Bronchial epithelial cell (primary cell): ENCODE results near the gene TBL1X. TPM values are rescaled to one million over a fixed set of nuclear protein-coding genes. Genes with fewer than 3 reads are reported as not detected.

Experiments
- DNase-seq: peaks from one replicate; pipeline ENCODE4 v3.0.0-alpha.2; 2010; ENCODE audit warnings: low read depth
- FAIRE-seq: peaks from 2 replicates; lab custom pipeline; 2011; peaks lifted over from hg19 to GRCh38; lab: Jason Lieb, UNC
- H3K27me3 ChIP-seq: 2 replicates; pipeline ENCODE4 v1.5.1; 2011; ENCODE audit warnings: low read length; ENCODE audit not compliant: control insufficient read depth, insufficient read depth
- H3K36me3 ChIP-seq: 2 replicates; pipeline ENCODE4 v1.5.1; 2011; ENCODE audit warnings: low read length; ENCODE audit not compliant: control insufficient read depth, insufficient read depth
- H3K4me3 ChIP-seq: 2 replicates; pipeline ENCODE4 v1.5.1; 2011; ENCODE audit warnings: mild to moderate bottlenecking, low read depth, low read length, control low read depth
- total RNA-seq: library from RNA; depleted of rRNA; stranded (reverse); fragments of >200 nt; gene quantifications from 2 replicates; pipeline ENCODE4 v1.2.1, GENCODE V29; 2014
- TF ChIP-seq, protein P1 (sequence below): IDR thresholded peaks from 2 replicates; pipeline ENCODE4 v1.5.1; 2011; ENCODE audit warnings: mild to moderate bottlenecking, moderate library complexity, low read length, control low read depth, inconsistent platforms; ENCODE audit not compliant: insufficient read depth, severe bottlenecking

TBL1X gene
- total RNA-seq, 1 donor from 2014 or later, result 14.2 TPM

DNA sequence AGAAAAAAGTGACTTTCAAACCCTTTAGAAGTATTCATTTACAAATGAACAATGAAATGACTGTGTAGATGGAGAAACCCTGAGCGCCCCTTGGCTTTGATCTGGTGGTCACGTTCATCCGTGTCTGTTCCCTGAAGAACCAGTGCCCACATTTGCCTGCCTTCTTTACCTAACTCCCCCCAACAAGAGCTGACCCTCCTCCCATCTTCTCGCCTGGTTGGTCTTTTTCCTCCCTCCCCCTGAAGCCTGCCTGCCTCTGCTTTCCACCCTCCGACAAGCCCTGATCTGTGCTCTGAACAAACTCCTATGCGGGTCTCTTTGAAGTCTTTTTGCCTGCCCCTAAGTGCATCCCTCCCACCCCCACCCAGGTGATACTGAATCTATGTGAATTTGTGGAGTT is 18.5 kb downstream of the TBL1X start:
- Histone ChIP-seq H3K27me3 (no peaks in the 10 kb centered on the region), H3K4me3 (no peak overlapping the region), H3K36me3 (no peaks in the 10 kb centered on the region)
- FAIRE-seq, result no peak
- no peak for DNase-seq
- TF ChIP-seq, protein P1, sequence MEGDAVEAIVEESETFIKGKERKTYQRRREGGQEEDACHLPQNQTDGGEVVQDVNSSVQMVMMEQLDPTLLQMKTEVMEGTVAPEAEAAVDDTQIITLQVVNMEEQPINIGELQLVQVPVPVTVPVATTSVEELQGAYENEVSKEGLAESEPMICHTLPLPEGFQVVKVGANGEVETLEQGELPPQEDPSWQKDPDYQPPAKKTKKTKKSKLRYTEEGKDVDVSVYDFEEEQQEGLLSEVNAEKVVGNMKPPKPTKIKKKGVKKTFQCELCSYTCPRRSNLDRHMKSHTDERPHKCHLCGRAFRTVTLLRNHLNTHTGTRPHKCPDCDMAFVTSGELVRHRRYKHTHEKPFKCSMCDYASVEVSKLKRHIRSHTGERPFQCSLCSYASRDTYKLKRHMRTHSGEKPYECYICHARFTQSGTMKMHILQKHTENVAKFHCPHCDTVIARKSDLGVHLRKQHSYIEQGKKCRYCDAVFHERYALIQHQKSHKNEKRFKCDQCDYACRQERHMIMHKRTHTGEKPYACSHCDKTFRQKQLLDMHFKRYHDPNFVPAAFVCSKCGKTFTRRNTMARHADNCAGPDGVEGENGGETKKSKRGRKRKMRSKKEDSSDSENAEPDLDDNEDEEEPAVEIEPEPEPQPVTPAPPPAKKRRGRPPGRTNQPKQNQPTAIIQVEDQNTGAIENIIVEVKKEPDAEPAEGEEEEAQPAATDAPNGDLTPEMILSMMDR, result no peak

DNA sequence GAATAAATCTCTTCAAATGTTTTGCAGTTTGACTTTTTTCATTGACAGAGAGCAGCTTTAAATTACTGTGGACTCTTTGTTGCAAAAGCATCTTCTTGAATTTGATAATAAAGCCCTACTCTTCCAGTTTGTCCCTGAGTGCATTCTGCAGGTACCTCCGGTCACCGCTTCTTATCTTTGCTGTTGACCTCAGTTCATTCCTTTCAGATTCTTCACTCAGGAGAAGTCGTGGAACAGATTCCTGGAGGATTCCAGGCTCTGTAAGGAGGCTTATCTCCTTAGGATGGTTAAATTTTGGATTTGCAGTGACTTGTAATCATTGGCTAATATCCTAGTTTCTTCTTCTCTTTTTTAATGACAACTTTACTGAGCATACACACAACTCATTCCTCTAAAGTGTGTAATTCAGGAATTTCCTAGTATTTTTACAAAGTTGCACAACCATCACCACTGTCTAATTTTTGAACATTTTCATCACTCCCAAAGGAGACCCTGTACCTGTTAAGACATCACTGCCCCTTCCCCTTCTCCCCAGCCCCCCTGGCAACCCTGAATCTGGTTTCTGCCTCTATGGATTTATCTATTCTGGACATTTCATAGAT is 22.0 kb downstream of the TBL1X start:
- H3K36me3 ChIP-seq, result no peaks in the 10 kb centered on the region
- H3K4me3 ChIP-seq, result no peak overlapping the region
- no peak for FAIRE-seq
- H3K27me3 ChIP-seq, result no peaks in the 10 kb centered on the region
- DNase-seq, result no peak
- TF ChIP-seq, protein P1, result no peak

GRCh38 chrX:9488586-9488985 is 23.7 kb downstream of the TBL1X start:
- TF ChIP-seq, protein P1, result no peak
- DNase-seq (no peak), FAIRE-seq (peak; percentile 36)
- no peaks in the 10 kb centered on the region for H3K27me3 ChIP-seq
- H3K4me3 ChIP-seq, result no peak overlapping the region
- H3K36me3 ChIP-seq, result no peaks in the 10 kb centered on the region

DNA sequence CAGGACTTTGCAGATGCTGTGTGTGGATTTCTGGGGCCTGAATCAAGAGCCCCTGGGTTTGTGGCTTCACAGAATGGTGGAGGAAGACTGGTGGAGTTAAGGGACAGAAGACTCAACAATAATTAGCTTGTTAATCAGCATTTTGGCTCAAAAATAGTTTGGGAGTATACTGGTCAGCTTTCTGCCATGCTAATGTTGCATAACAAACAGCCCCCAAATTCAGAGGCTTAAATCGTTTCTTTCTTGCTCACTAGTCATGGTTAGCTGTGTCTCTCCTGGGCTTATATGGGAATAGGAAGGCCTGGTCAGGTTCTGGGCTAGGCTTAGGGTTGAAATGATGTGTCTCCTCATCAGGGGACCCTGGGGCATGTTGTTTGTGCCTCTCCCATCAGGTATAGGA is 24.4 kb downstream of the TBL1X start:
- no peak for DNase-seq
- TF ChIP-seq, protein P1, result no peak
- H3K27me3 ChIP-seq, result no peaks in the 10 kb centered on the region
- no peaks in the 10 kb centered on the region for H3K36me3 ChIP-seq
- H3K4me3 ChIP-seq, result no peak overlapping the region
- FAIRE-seq, result no peak

DNA sequence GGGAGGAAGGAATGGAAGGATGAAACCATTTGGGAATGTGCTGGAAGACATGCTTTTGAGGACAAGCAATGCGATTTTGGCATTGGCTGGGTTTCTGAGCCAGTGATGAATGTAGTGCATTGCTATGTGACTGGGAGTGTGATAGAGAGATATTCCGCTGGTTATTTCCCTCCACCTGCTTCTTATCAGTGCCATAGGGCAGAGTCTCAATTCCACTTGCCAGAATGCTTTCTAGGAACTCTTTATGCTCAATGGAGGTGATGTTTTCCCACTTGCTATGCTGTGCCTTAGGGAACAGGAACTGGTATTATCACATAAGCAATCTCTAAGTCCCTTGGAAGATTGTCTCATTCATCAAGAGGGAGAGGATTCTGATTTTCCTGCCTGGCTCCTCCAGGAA is 28.0 kb downstream of the TBL1X start:
- TF ChIP-seq, protein P1, result no peak
- DNase-seq (no peak), FAIRE-seq (no peak)
- H3K36me3 ChIP-seq, result no peaks in the 10 kb centered on the region
- H3K27me3 ChIP-seq, result no peaks in the 10 kb centered on the region
- H3K4me3 ChIP-seq, result no peak overlapping the region

- Histone ChIP-seq H3K36me3 (no peaks in the 10 kb centered on the region), H3K27me3 (no peaks in the 10 kb centered on the region), H3K4me3 (no peak overlapping the region)
- TF ChIP-seq, protein P1, result no peak
- DNase-seq (no peak), FAIRE-seq (no peak)
Observed at GRCh38 chrX:9493936-9494335, 29.1 kb downstream of the TBL1X start.
